ENCODE results near the gene BCR.

DNA sequence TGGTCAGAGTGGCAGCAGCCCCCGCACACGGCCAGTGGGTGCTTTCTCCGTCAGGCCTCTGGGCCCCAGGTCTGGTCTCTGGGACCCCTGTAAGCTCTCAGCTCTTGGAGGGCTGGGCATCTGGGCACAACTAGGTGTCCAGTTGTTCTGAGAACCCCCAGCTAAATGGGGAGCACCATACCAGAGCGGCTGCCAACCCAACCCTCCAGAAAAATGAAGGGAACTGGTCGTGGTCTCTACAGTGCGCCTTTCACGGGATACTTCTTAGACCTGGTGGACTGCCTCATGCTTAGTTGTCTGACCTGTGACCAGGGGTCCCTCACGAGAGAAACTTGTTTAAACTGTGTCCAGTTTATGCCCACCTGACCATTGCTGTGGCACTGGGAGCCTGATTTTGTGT is 104.9 kb downstream of the BCR start:
- TF ChIP-seq, protein P1, sequence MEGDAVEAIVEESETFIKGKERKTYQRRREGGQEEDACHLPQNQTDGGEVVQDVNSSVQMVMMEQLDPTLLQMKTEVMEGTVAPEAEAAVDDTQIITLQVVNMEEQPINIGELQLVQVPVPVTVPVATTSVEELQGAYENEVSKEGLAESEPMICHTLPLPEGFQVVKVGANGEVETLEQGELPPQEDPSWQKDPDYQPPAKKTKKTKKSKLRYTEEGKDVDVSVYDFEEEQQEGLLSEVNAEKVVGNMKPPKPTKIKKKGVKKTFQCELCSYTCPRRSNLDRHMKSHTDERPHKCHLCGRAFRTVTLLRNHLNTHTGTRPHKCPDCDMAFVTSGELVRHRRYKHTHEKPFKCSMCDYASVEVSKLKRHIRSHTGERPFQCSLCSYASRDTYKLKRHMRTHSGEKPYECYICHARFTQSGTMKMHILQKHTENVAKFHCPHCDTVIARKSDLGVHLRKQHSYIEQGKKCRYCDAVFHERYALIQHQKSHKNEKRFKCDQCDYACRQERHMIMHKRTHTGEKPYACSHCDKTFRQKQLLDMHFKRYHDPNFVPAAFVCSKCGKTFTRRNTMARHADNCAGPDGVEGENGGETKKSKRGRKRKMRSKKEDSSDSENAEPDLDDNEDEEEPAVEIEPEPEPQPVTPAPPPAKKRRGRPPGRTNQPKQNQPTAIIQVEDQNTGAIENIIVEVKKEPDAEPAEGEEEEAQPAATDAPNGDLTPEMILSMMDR (IDR thresholded peaks at IDR 0.05; ENCODE audit: low read depth, low read length), result no peak
- TF ChIP-seq POLR2A (IDR thresholded peaks at IDR 0.05; ENCODE audit: extremely low read depth, insufficient read length) (no peak), MYC (IDR thresholded peaks at IDR 0.05; ENCODE audit: low read depth, low read length) (no peak)
- TF ChIP-seq, protein P2, sequence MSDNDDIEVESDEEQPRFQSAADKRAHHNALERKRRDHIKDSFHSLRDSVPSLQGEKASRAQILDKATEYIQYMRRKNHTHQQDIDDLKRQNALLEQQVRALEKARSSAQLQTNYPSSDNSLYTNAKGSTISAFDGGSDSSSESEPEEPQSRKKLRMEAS (IDR thresholded peaks at IDR 0.05; ENCODE audit: low read depth, low read length), result no peak

All from NB4 (cell line).